ENCODE results near the gene OCEL1.

DNA sequence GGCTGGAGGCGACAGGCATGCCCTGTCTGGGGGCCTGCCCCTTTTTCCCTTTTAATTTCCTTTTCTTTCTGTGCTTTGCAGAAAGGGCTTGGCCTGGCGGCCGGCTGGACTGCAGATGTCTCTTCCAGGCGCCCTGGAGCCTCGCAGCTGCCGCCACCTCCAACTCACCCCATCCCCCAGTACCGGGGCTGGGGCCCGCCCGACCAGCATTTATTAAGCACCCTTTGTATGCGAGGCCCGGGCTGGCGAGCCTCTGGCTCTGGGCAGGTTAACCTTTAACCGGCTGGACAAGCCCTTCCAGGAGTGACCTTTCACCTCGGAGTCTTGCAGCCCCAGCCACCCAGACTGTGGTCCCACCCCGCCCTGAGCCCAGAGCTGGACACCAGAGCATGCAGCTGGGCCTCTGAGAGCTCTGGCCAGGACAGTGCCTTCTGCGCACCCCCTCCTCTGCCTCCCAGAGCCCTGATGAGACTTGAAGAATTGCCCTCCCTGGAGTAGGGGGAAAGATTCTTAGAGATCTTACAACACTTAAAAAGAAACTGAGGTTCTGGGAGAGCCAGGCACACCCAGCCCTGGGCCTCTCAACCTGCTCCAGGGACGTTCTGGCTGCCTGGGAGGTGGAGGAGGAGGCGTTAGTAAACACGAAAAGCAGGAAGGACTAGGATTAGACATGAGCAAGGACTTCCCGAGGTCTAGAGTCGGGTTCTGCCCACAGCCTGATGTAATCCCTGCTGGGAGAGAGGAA is 20.8 kb downstream of the OCEL1 start:
- TF ChIP-seq, protein P1, sequence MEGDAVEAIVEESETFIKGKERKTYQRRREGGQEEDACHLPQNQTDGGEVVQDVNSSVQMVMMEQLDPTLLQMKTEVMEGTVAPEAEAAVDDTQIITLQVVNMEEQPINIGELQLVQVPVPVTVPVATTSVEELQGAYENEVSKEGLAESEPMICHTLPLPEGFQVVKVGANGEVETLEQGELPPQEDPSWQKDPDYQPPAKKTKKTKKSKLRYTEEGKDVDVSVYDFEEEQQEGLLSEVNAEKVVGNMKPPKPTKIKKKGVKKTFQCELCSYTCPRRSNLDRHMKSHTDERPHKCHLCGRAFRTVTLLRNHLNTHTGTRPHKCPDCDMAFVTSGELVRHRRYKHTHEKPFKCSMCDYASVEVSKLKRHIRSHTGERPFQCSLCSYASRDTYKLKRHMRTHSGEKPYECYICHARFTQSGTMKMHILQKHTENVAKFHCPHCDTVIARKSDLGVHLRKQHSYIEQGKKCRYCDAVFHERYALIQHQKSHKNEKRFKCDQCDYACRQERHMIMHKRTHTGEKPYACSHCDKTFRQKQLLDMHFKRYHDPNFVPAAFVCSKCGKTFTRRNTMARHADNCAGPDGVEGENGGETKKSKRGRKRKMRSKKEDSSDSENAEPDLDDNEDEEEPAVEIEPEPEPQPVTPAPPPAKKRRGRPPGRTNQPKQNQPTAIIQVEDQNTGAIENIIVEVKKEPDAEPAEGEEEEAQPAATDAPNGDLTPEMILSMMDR (CRISPR knock-in tag; IDR thresholded peaks at IDR 0.05), result no peak
- no peak for TF ChIP-seq THYN1 (CRISPR knock-in tag; IDR thresholded peaks at IDR 0.05; ENCODE audit: borderline replicate concordance, low read depth)
- TF ChIP-seq, protein P2, sequence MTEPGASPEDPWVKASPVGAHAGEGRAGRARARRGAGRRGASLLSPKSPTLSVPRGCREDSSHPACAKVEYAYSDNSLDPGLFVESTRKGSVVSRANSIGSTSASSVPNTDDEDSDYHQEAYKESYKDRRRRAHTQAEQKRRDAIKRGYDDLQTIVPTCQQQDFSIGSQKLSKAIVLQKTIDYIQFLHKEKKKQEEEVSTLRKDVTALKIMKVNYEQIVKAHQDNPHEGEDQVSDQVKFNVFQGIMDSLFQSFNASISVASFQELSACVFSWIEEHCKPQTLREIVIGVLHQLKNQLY (CRISPR knock-in tag; IDR thresholded peaks at IDR 0.05), result no peak
- TF ChIP-seq ZNF12 (CRISPR knock-in tag; IDR thresholded peaks at IDR 0.05), result no peak
- no peak for TF ChIP-seq TBP (CRISPR knock-in tag; IDR thresholded peaks at IDR 0.05)
- TF ChIP-seq GLI4 (CRISPR knock-in tag; IDR thresholded peaks at IDR 0.05; ENCODE audit: borderline replicate concordance), result no peak
- TF ChIP-seq MAZ (IDR thresholded peaks at IDR 0.05; ENCODE audit: borderline replicate concordance, low read depth, low read length), result no peak; the same call in 1 of the 2 replicates
- peak; percentile 10; the same call in 1 of the 2 replicates for TF ChIP-seq MAZ (CRISPR knock-in tag; IDR thresholded peaks at IDR 0.05; ENCODE audit: low read depth)
- TF ChIP-seq, protein P3, sequence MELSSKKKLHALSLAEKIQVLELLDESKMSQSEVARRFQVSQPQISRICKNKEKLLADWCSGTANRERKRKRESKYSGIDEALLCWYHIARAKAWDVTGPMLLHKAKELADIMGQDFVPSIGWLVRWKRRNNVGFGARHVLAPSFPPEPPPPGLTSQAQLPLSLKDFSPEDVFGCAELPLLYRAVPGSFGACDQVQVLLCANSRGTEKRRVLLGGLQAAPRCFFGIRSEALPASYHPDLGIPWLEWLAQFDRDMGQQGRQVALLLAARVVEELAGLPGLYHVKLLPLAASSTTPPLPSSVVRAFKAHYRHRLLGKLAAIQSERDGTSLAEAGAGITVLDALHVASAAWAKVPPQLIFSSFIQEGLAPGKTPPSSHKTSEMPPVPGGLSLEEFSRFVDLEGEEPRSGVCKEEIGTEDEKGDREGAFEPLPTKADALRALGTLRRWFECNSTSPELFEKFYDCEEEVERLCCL (CRISPR knock-in tag; IDR thresholded peaks at IDR 0.05; ENCODE audit: borderline replicate concordance), result no peak

All from HepG2 (cell line).